MG63 (cell line): ENCODE measurements around the gene LARP4. TPM values are rescaled to one million over a fixed set of nuclear protein-coding genes. Genes with fewer than 3 reads are reported as not detected.

Experiments used
- total RNA-seq: library from RNA; depleted of rRNA; stranded (reverse); fragments of >200 nt; shearing (Covaris generic); gene quantifications from 2 replicates; pipeline ENCODE4 v1.2.3, GENCODE V29; 2014; ENCODE audit warnings: low replicate concordance; rRNA removed

The LARP4 gene
- total RNA-seq, 1 experiment from 2014 or later: 15.6 TPM

Other genes starting within 250 kb of the LARP4 start
- gene CERS5, start 233.5 kb upstream of the LARP4 start, total RNA-seq: 38.6 and 40.3 TPM in 2 replicates
- 116 and 240 TPM in 2 replicates for gene LIMA1, start 117.4 kb upstream of the LARP4 start, total RNA-seq
- not detected in 2 replicates for gene FAM186A, start 4.3 kb upstream of the LARP4 start, total RNA-seq
- 3.4 and 3.6 TPM in 2 replicates for gene DIP2B, start 104.1 kb downstream of the LARP4 start, total RNA-seq